ENCODE data around the gene TIA1.

- TF ChIP-seq POLR2AphosphoS5 (IDR thresholded peaks at IDR 0.05; ENCODE audit: low read depth, low read length): no peak
- no peak for TF ChIP-seq POLR2A (IDR thresholded peaks at IDR 0.05; ENCODE audit: low read depth, low read length)
These were observed 856 bp downstream of the TIA1 start for GRCh38 chr2:70247364-70248180.

Measured in GM12892 (cell line).